ENCODE measurements around the gene GABRR2. TPM values are rescaled to one million over a fixed set of nuclear protein-coding genes. Genes with fewer than 3 reads are reported as not detected.
A peak's percentile ranks its signal among the peaks of the same experiment; 100 is the strongest.
"Not testable (repeated sequence)": the region's sequence is repeated elsewhere in the genome, so short reads cannot be mapped to it uniquely, and the experiment has no call there.

The GABRR2 gene
- total RNA-seq, 1 donor from 2014 or later = 0.12 TPM

DNA sequence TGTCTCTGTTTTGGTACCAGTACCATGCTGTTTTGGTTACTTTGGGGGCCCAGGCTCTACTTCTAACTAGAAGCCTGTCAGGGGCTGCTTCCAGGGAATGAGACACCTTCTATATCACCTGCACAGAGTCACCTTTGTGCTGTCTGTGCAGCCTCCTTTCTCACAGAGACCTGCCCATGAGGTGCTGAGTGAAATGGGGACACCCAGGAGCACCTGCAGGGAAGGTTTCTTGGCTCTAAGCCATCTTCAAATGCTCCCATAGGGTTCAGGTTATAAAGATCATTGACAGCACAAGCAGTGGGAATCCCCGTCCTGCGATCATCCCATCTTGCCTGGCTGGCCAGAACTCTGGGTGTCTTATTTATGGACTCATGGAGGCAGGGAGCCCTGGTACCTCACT, 19.1 kb downstream of the GABRR2 start:
- no peak for DNase-seq (ENCODE audit: low read depth)
- no peak for TF ChIP-seq CTCF (conservative IDR thresholded peaks at IDR 0.05; ENCODE audit: low read depth, low read length)
- no peak overlapping the region for H3K4me3 ChIP-seq (ENCODE audit: low read depth, low read length)

DNA sequence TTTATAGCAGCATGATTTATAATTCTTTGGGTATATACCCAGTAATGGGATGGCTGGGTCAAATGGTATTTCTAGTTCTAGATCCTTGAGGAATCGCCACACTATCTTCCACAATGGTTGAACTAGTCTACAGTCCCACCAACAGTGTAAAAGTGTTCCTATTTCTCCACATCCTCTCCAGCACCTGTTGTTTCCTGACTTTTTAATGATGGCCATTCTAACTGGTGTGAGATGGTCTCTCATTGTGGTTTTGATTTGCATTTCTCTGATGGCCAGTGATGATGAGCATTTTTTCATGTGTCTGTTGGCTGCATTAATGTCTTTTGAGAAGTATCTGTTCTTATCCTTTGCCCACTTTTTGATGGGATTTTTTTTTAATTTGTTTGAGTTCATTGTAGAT, 20.0 kb downstream of the GABRR2 start:
- not testable (repeated sequence) for DNase-seq (ENCODE audit: low read depth); H3K4me3 ChIP-seq (ENCODE audit: low read depth, low read length)

DNA sequence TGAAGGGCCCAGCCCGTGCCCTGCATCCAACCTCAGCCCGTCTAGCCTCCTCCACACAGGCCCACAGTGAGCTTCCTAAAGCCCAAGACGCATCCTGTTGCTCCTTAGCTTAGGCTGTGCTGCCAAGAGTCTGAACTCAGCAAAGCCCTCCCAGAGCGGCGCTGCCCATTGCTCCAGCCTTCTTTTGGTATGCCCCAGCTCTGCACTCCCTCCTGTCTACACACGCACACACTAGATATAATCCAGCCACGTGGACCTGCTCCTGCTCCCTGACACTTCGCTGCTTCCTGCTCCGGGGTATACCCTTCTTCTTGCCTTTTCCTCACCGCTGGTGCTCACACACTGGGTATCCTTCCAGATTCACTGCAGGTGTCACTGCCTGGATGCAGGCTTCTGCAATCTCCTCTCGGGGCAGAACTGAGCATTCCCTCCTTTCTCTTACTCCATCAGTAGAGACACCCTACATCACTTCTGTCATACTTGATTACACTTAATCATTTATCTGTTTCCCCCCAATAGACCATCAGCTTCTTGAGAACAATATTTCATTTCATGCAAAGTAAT, 23.8 kb downstream of the GABRR2 start:
- peak; percentile 7 for TF ChIP-seq CTCF (conservative IDR thresholded peaks at IDR 0.05; ENCODE audit: low read depth, low read length)

GRCh38 chr6:89290401-89291155, 24.5 kb downstream of the GABRR2 start:
- DNase-seq (ENCODE audit: low read depth) = no peak
- H3K4me3 ChIP-seq (ENCODE audit: low read depth, low read length) = no peak overlapping the region
- TF ChIP-seq CTCF (conservative IDR thresholded peaks at IDR 0.05; ENCODE audit: low read depth, low read length) = no peak

More for the DNA sequence above, 23.8 kb downstream of the GABRR2 start:
- no peak for DNase-seq (ENCODE audit: low read depth)
- H3K4me3 ChIP-seq (ENCODE audit: low read depth, low read length) = no peak overlapping the region

GRCh38 chr6:89289710-89290109, 25.4 kb downstream of the GABRR2 start:
- no peak for TF ChIP-seq CTCF (conservative IDR thresholded peaks at IDR 0.05; ENCODE audit: low read depth, low read length)
- H3K4me3 ChIP-seq (ENCODE audit: low read depth, low read length) = no peak overlapping the region
- no peak for DNase-seq (ENCODE audit: low read depth)

DNA sequence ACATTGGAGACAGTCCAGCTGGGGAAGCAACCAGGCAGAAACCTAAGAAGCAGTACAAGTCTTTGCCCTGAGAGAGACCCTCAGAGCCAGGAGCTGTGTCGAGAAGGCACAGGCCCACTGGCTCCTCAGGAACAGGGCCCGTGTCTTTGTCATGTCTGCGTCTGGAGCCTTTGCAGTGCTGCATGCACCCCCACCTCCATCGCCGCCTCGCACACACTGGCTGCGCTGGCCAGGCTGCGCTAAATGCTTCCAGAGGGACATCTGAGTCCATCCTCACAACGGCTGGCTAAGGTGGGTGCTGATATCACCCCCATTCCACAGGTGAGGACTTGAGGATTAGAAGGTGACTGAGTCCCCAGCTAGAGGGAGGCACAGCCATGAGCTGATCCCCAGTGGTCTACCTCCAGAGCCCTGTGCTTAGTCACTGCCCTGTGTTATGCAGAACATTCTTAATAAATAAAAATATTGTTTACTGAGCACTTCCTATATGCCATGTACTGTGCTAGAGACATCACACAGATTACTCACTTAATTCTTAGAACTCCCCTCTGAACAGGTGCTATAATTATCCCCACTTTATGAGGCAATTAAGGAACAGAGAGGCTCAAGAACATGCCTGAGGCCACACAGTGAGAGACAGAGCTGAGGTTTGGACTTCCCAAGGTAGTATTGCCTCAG, 27.6 kb downstream of the GABRR2 start:
- no peak for DNase-seq (ENCODE audit: low read depth)
- TF ChIP-seq CTCF (conservative IDR thresholded peaks at IDR 0.05; ENCODE audit: low read depth, low read length) = no peak
- H3K4me3 ChIP-seq (ENCODE audit: low read depth, low read length) = no peak overlapping the region

- no peak for DNase-seq (ENCODE audit: low read depth)
- H3K4me3 ChIP-seq (ENCODE audit: low read depth, low read length) = no peak overlapping the region
- no peak for TF ChIP-seq CTCF (conservative IDR thresholded peaks at IDR 0.05; ENCODE audit: low read depth, low read length)
Measured at GRCh38 chr6:89286516-89286915, 28.6 kb downstream of the GABRR2 start.
